Right lobe of liver (tissue), 6 donors: ENCODE measurements around the gene AXIN1. TPM values are rescaled to one million over a fixed set of nuclear protein-coding genes. Genes with fewer than 3 reads are reported as not detected.

ENCODE experiments used
- ATAC-seq, 4 donors: fragments of 200-7000 bp; cut with Tn5 transposase; one replicate each; pipeline ENCODE4 v1.9.1; 2020; ENCODE audit warnings: mild to moderate bottlenecking in 4 of 4, moderate library complexity in 4 of 4
- DNase-seq, 3 donors: peaks; one replicate each; pipeline ENCODE4 v3.0.0-alpha.2; 2020
- H3K27ac ChIP-seq, 3 donors: fragments of 200-600 bp; one replicate each; pipeline ENCODE4 v1.8.0; 2022
- H3K27me3 ChIP-seq, 2 donors: fragments of 200-600 bp; one replicate each; pipeline ENCODE4 v1.8.0; 2022
- H3K36me3 ChIP-seq, 4 donors: fragments of 200-600 bp; sonication (generic) in 1 of 4; one replicate each; pipeline versions ENCODE4 v1.5.1 to v1.8.0; 2017 to 2022; ENCODE audit warnings: control low read depth in 1 of 4
- H3K4me1 ChIP-seq, 4 donors: fragments of 200-600 bp; sonication (generic) in 1 of 4; one replicate each; pipeline versions ENCODE4 v1.5.1 to v1.8.0; 2017 to 2022; ENCODE audit warnings: control low read depth in 1 of 4
- H3K4me3 ChIP-seq, 3 donors: fragments of 200-600 bp; one replicate each; pipeline ENCODE4 v1.8.0; 2022
- H3K9me3 ChIP-seq, 4 donors: fragments of 200-600 bp; sonication (generic) in 1 of 4; one replicate each; pipeline versions ENCODE4 v1.5.1 to v1.8.0; 2017 to 2022; ENCODE audit warnings: control low read depth in 1 of 4
- POLR2A ChIP-seq: fragments of 450-650 bp; IDR thresholded peaks from one replicate; pipeline ENCODE4 v1.6.1; 2017; ENCODE audit warnings: antibody characterized with exemption, mild to moderate bottlenecking
- WGBS: methylation state at CpG from one replicate; pipeline ENCODE4 v1.1.6; 2018; ENCODE audit warnings: low coverage, low lambda C conversion rate; ENCODE audit not compliant: insufficient coverage; ENCODE audit errors: missing lambda C conversion rate; 5-methylcytosine and 5-hydroxymethylcytosine counted together
- intact Hi-C, 2 donors: fragments of 100-400 bp; cut with DNase I; formaldehyde crosslinking; loops; one replicate each; pipeline versions ENCODE4 v1.11.2 to v1.14.1; 2022
- total RNA-seq, 6 experiments: library from RNA; depleted of rRNA in 2 of 6; stranded (reverse); fragments of >200 nt in 2 of 6; fragmentation: NEBNext Ultra II Directional in 3 of 6; extraction: Animal tissue kit (Norgen Biotek cat#: 25700) in 3 of 6; gene quantifications; one replicate each; pipeline versions ENCODE4 v1.1.0 to v1.2.4, GENCODE V29; 2016 to 2023
- TF ChIP-seq, protein P1 (sequence below), 4 donors: fragments of 200-600 bp in 3 of 4; fragments of 450-650 bp in 1 of 4; IDR thresholded peaks; one replicate each; pipeline versions ENCODE4 v1.5.1 to v1.8.0; 2016 to 2022; ENCODE audit warnings: antibody characterized with exemption in 4 of 4, mild to moderate bottlenecking in 2 of 4
- donor health status: DM: no; HTN: yes; CAD: no.
- donor health status: DM: no; HTN: no; CAD: no.
- donor health status: DM: no; HTN: no; CAD: no.
- donor health status: DM: no; HTN: yes; CAD: no.
- donor health status: DM: no; HTN: yes; CAD: no.

Gene AXIN1
- total RNA-seq, 6 experiments from 2014 or later = 5.5 to 17.4 (median 9.4) TPM

DNA sequence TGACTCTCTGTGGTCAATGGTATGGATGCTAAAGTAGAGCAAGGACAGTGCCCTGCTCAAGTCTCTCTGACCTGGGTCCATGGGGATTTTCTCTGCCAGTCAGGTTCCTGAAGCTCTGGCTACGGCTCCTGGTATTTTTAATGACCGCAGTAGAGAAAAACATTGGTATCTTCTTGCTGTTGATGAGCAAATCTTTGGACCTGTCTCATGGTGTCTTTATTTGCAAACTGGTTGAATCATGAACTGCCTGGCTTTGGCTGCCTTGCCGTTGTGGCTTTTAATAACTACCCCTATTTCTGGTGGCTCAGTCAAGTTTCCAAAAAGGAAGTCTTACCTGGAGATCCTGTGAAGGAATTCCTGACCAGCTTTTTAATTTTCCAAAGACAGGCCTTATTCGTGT is 109.2 kb downstream of the AXIN1 start:
- ATAC-seq = no peak
- WGBS = 74% methylated on average over 3 of the region's 4 CpGs

DNA sequence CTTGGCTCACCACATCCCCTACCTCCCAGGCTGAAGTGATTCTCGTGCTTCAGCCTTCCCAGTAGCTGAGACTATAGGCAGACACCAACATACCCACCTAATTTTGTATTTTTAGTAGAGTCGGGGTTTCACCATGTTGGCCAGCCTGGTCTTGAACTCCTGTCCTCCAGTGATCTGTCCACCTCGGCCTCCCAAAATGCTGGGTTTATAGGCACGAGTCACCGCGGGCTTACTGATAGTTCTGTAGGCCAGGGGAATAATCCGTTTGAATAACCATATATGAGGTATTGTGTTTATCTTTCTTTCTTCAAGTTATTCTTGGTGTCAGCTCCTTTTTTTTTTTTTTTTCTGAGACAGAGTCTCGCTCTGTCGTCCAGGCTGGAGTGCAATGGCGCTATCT is 110.2 kb downstream of the AXIN1 start:
- no peaks in the 10 kb centered on the region for H3K27me3 ChIP-seq
- no peak for ATAC-seq
- H3K4me1 ChIP-seq = no peaks in the 10 kb centered on the region
- no peak overlapping the region for H3K4me3 ChIP-seq
- H3K9me3 ChIP-seq = no peaks in the 10 kb centered on the region
- WGBS = 91% methylated on average over 9 of the region's 10 CpGs
- no peak for TF ChIP-seq POLR2A
- H3K27ac ChIP-seq = no peak overlapping the region
- intact Hi-C loops = no loop called here
- H3K36me3 ChIP-seq = no peaks in the 10 kb centered on the region
- no peak for DNase-seq

More for the DNA sequence above, 109.2 kb downstream of the AXIN1 start:
- no peak overlapping the region for H3K27ac ChIP-seq
- no peaks in the 10 kb centered on the region for H3K27me3 ChIP-seq
- DNase-seq = no peak
- intact Hi-C loops = no loop called here
- H3K4me3 ChIP-seq = no peak overlapping the region
- H3K36me3 ChIP-seq = no peaks in the 10 kb centered on the region
- no peaks in the 10 kb centered on the region for H3K4me1 ChIP-seq
- no peaks in the 10 kb centered on the region for H3K9me3 ChIP-seq
- TF ChIP-seq, protein P1, sequence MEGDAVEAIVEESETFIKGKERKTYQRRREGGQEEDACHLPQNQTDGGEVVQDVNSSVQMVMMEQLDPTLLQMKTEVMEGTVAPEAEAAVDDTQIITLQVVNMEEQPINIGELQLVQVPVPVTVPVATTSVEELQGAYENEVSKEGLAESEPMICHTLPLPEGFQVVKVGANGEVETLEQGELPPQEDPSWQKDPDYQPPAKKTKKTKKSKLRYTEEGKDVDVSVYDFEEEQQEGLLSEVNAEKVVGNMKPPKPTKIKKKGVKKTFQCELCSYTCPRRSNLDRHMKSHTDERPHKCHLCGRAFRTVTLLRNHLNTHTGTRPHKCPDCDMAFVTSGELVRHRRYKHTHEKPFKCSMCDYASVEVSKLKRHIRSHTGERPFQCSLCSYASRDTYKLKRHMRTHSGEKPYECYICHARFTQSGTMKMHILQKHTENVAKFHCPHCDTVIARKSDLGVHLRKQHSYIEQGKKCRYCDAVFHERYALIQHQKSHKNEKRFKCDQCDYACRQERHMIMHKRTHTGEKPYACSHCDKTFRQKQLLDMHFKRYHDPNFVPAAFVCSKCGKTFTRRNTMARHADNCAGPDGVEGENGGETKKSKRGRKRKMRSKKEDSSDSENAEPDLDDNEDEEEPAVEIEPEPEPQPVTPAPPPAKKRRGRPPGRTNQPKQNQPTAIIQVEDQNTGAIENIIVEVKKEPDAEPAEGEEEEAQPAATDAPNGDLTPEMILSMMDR (IDR thresholded peaks at IDR 0.05) = no peak
- no peak for TF ChIP-seq POLR2A

DNA sequence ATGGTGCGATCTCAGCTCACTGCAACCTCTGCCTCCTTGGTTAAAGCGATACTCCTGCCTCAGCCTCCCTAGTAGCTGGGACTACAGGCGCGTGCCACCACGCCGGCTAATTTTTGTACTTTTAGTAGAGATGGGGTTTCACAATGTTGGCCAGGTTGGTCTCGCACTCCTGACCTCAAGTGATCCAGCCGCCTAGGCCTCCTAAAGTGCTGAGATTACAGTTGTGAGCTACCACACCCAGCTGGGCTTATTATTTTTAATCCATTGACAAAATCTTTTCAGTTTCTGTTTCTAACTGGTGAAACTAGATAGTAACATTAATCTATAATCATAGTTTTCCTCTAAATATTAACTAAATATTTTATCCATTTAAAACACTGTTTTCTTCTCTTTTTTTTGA is 112.0 kb downstream of the AXIN1 start:
- Histone ChIP-seq H3K36me3 (no peaks in the 10 kb centered on the region), H3K4me1 (peaks cover 0 to 3% (median 0%) of the 10 kb centered on the region in 4 donors), H3K27ac (no peak overlapping the region), H3K27me3 (no peaks in the 10 kb centered on the region), H3K4me3 (no peak overlapping the region), H3K9me3 (no peaks in the 10 kb centered on the region)
- ATAC-seq (no peak), DNase-seq (no peak)
- intact Hi-C loops = no loop called here
- 35% methylated on average over 2 of the region's 8 CpGs for WGBS
- no peak for TF ChIP-seq POLR2A
- TF ChIP-seq, protein P1 (IDR thresholded peaks at IDR 0.05) = no peak

DNA sequence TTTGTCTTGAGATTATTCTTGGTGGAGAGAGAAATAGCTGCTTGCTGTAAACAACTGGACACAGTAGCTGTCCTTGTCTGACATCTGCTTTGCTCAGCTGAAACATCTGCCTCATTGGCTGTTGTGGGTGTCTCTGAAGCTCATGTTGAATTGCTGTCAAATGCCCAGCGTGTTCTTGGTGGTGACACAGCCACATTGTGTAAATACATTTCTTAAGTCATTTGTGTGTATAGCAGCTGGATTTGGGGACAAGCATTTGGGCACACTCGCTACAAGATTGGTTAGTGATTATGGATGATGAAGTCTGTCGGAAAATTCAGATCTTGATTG is 112.6 kb downstream of the AXIN1 start:
- 54% methylated on average over 3 of the region's 3 CpGs for WGBS
- no peak for DNase-seq

More for the DNA sequence above, 112.6 kb downstream of the AXIN1 start:
- no peak overlapping the region for H3K4me3 ChIP-seq
- H3K36me3 ChIP-seq = no peaks in the 10 kb centered on the region
- no peak overlapping the region for H3K27ac ChIP-seq
- peak in 3 of 4 donors; percentile 20 to 41 (median 27) for ATAC-seq
- H3K9me3 ChIP-seq = no peaks in the 10 kb centered on the region
- intact Hi-C loops = loop anchor here in 1 of 2 donors (10.0 kb wide), 1 partner anchor 125 kb away; no protein-coding TSS in a partner anchor
- no peaks in the 10 kb centered on the region for H3K27me3 ChIP-seq
- peaks cover 0 to 5% (median 0%) of the 10 kb centered on the region in 4 donors for H3K4me1 ChIP-seq
- TF ChIP-seq, protein P1 (IDR thresholded peaks at IDR 0.05) = no peak
- no peak for TF ChIP-seq POLR2A

Other genes with a start within 250 kb of the AXIN1 start
- 10 to 100 TPM; 12.7 to 20.0 (median 13.9) TPM for gene NPRL3, start 214.1 kb downstream of the AXIN1 start, total RNA-seq
- under 1 TPM in 1 of 6 experiments, not detected in 5; 0.81 TPM for gene HBZ, start 200.1 kb downstream of the AXIN1 start, total RNA-seq
- gene HBM, start 186.7 kb downstream of the AXIN1 start, total RNA-seq = 1 to 10 TPM in 4 of 6 experiments, not detected in 2; 1.1 to 8.4 (median 2.0) TPM
- gene HBA2, start 179.8 kb downstream of the AXIN1 start, total RNA-seq = 100 to 1,000 TPM in 2 of 6 experiments, 10 to 100 TPM in 4; 17.8 to 522 (median 55.9) TPM
- gene HBA1, start 176.0 kb downstream of the AXIN1 start, total RNA-seq = 100 to 1,000 TPM in 3 of 6 experiments, 10 to 100 TPM in 1, 1 to 10 TPM in 2; 8.0 to 789 (median 84.3) TPM
- gene HBQ1, start 172.3 kb downstream of the AXIN1 start, total RNA-seq = under 1 TPM in 1 of 6 experiments, not detected in 5; 0.47 TPM
- 10 to 100 TPM; 18.9 to 30.2 (median 20.4) TPM for gene LUC7L, start 123.3 kb downstream of the AXIN1 start, total RNA-seq
- 10 to 100 TPM; 31.7 to 64.8 (median 41.9) TPM for gene FAM234A, start 117.9 kb downstream of the AXIN1 start, total RNA-seq
- 1 to 10 TPM in 1 of 6 experiments, under 1 TPM in 5; 0.37 to 1.3 (median 0.80) TPM for gene RGS11, start 76.8 kb downstream of the AXIN1 start, total RNA-seq
- gene ARHGDIG, start 72.1 kb downstream of the AXIN1 start, total RNA-seq = not detected
- not detected for gene PDIA2, start 69.6 kb downstream of the AXIN1 start, total RNA-seq
- 10 to 100 TPM; 29.9 to 64.7 (median 32.6) TPM for gene MRPL28, start 17.8 kb upstream of the AXIN1 start, total RNA-seq
- 10 to 100 TPM; 24.3 to 44.6 (median 28.0) TPM for gene PGAP6, start 29.3 kb upstream of the AXIN1 start, total RNA-seq
- gene NME4, start 44.5 kb upstream of the AXIN1 start, total RNA-seq = 10 to 100 TPM; 50.3 to 83.6 (median 61.0) TPM
- gene DECR2, start 49.2 kb upstream of the AXIN1 start, total RNA-seq = 100 to 1,000 TPM in 3 of 6 experiments, 10 to 100 TPM in 3; 73.6 to 169 (median 97.0) TPM
- gene RAB11FIP3, start 72.9 kb upstream of the AXIN1 start, total RNA-seq = 10 to 100 TPM; 19.5 to 38.3 (median 25.5) TPM
- gene CAPN15, start 175.0 kb upstream of the AXIN1 start, total RNA-seq = 10 to 100 TPM; 17.3 to 34.3 (median 23.3) TPM
- not detected for gene PRR35, start 207.7 kb upstream of the AXIN1 start, total RNA-seq
- under 1 TPM in 5 of 6 experiments, not detected in 1; 0.12 to 0.33 (median 0.28) TPM for gene NHLRC4, start 214.3 kb upstream of the AXIN1 start, total RNA-seq
- gene PIGQ, start 217.2 kb upstream of the AXIN1 start, total RNA-seq = 10 to 100 TPM; 19.5 to 32.0 (median 27.8) TPM
- 10 to 100 TPM in 5 of 6 experiments, 1 to 10 TPM in 1; 10.0 to 14.1 (median 12.0) TPM for gene RAB40C, start 237.3 kb upstream of the AXIN1 start, total RNA-seq